Prostate gland (tissue), 2 donors: ENCODE results near the gene EGF. TPM values are rescaled to one million over a fixed set of nuclear protein-coding genes. Genes with fewer than 3 reads are reported as not detected.

Experiments used
- DNase-seq: peaks from one replicate; pipeline ENCODE4 v3.0.0-alpha.2; 2019; ENCODE audit warnings: low spot score
- H3K27ac ChIP-seq, 2 donors: fragments of 200-600 bp; sonication (generic); 2 replicates each; pipeline ENCODE4 v1.5.1; 2017 to 2019
- H3K27me3 ChIP-seq: fragments of 200-600 bp; sonication (generic); replicated peaks from 2 replicates; pipeline ENCODE4 v1.5.1; 2019; ENCODE audit not compliant: insufficient read depth
- H3K36me3 ChIP-seq, 2 donors: fragments of 200-600 bp; sonication (generic); 1 replicate in 1 of 2; 2 replicates in 1 of 2; pipeline versions ENCODE4 v1.5.1 to v1.8.1; 2017 to 2019
- H3K4me1 ChIP-seq: fragments of 200-600 bp; sonication (generic); replicated peaks from 2 replicates; pipeline ENCODE4 v1.5.1; 2019
- H3K4me3 ChIP-seq, 2 donors: fragments of 200-600 bp; sonication (generic); 2 replicates each; pipeline ENCODE4 v1.5.1; 2017 to 2019
- H3K9me3 ChIP-seq: fragments of 200-600 bp; sonication (generic); 2 replicates; pipeline ENCODE4 v1.5.1; 2017
- CTCF ChIP-seq, 4 experiments: fragments of 200-600 bp in 2 of 4; fragments of 450-650 bp in 2 of 4; sonication (generic) in 2 of 4; IDR thresholded peaks; 1 replicate in 3 of 4; 2 replicates in 1 of 4; pipeline ENCODE4 v1.5.1; 2016 to 2019; ENCODE audit warnings: antibody characterized with exemption in 4 of 4, mild to moderate bottlenecking in 2 of 4, moderate library complexity in 2 of 4
- POLR2A ChIP-seq: fragments of 450-650 bp; IDR thresholded peaks from one replicate; pipeline ENCODE4 v1.6.1; 2016; ENCODE audit warnings: antibody characterized with exemption, mild to moderate bottlenecking
- POLR2AphosphoS5 ChIP-seq: sonication (generic); formaldehyde crosslinking; IDR thresholded peaks from one replicate; pipeline ENCODE4 v1.6.1; 2017; ENCODE audit warnings: antibody characterized with exemption
- WGBS: methylation state at CpG from one replicate; pipeline ENCODE4 v1.1.5; 2018; 5-methylcytosine and 5-hydroxymethylcytosine counted together
- intact Hi-C: fragments of 100-400 bp; cut with DNase I; formaldehyde crosslinking; loops from one replicate; pipeline ENCODE4 v1.14.2; 2022
- total RNA-seq, 2 donors: library from RNA; depleted of rRNA; stranded (reverse); fragments of >200 nt; gene quantifications; one replicate each; pipeline ENCODE4 v1.1.0, GENCODE V29; 2016

The EGF gene
- total RNA-seq, result 1 to 10 TPM; 1.9 to 8.5 TPM

- intact Hi-C loops, result no loop called here
- Histone ChIP-seq H3K4me3 (no peak within 1 kb of the TSS), H3K27me3 (no peaks in the 10 kb centered on the region), H3K4me1 (no peaks in the 10 kb centered on the region), H3K36me3 (no peaks in the 10 kb centered on the region), H3K27ac (peak within 1 kb of the TSS in 1 of 2 donors; percentile 20), H3K9me3 (no peaks in the 10 kb centered on the region)
- 57% methylated on average over 9 of the region's 9 CpGs for WGBS
- no peak for DNase-seq
- TF ChIP-seq POLR2A, result no peak
- no peak for TF ChIP-seq CTCF (IDR thresholded peaks at IDR 0.05)
- TF ChIP-seq POLR2AphosphoS5, result no peak
Measured at GRCh38 chr4:109912706-109913595, at the start of gene EGF. TSS of gene EGF (plus strand) at chr4:109912883. CDS start at chr4:109913336, 453 bp downstream.

DNA sequence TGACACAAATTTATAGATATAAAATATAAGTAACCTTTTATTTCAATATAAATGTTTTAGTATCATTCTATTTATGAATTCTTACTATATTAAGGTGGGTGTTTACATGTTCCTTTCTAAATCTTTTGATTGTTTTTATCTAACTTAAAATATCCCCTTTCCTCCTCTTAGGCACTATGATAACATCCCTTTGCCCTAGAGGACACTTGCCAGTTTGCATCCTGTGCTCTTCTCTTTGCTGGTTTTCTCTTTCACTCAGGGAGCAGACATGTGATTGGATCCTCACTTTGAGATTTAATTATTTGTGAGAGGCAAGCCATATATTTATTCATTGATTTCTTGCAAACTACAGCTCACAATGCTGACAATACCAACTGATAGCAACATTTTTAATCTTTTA is 48.5 kb upstream of the EGF start:
- H3K27me3 ChIP-seq, result no peaks in the 10 kb centered on the region
- TF ChIP-seq POLR2AphosphoS5 (no peak), POLR2A (no peak), CTCF (IDR thresholded peaks at IDR 0.05) (no peak)
- no peak for DNase-seq
- no peak overlapping the region for H3K4me3 ChIP-seq
- no peak overlapping the region for H3K27ac ChIP-seq
- no peaks in the 10 kb centered on the region for H3K36me3 ChIP-seq
- H3K4me1 ChIP-seq, result no peaks in the 10 kb centered on the region
- intact Hi-C loops, result no loop called here
- no peaks in the 10 kb centered on the region for H3K9me3 ChIP-seq

GRCh38 chr4:109870061-109870460 is 42.6 kb upstream of the EGF start:
- H3K9me3 ChIP-seq, result no peaks in the 10 kb centered on the region
- intact Hi-C loops, result no loop called here
- no peaks in the 10 kb centered on the region for H3K36me3 ChIP-seq
- TF ChIP-seq CTCF (IDR thresholded peaks at IDR 0.05) (no peak), POLR2A (no peak), POLR2AphosphoS5 (no peak)
- DNase-seq, result no peak
- H3K27me3 ChIP-seq, result no peaks in the 10 kb centered on the region
- H3K27ac ChIP-seq, result no peak overlapping the region
- WGBS, result 97% methylated on average over 5 of the region's 5 CpGs
- peaks cover 11% of the 10 kb centered on the region for H3K4me1 ChIP-seq
- H3K4me3 ChIP-seq, result no peak overlapping the region

GRCh38 chr4:109872065-109872464 is 40.6 kb upstream of the EGF start:
- H3K4me1 ChIP-seq, result peaks cover 11% of the 10 kb centered on the region
- intact Hi-C loops, result no loop called here
- no peak overlapping the region for H3K27ac ChIP-seq
- H3K27me3 ChIP-seq, result no peaks in the 10 kb centered on the region
- no peak for TF ChIP-seq POLR2AphosphoS5
- no peak for TF ChIP-seq POLR2A
- TF ChIP-seq CTCF (IDR thresholded peaks at IDR 0.05), result no peak
- 92% methylated on average over 2 of the region's 2 CpGs for WGBS
- no peak overlapping the region for H3K4me3 ChIP-seq
- H3K9me3 ChIP-seq, result no peaks in the 10 kb centered on the region
- no peak for DNase-seq
- H3K36me3 ChIP-seq, result no peaks in the 10 kb centered on the region
